BJ (cell line): Measurements from ENCODE around the gene TMC3. TPM values are rescaled to one million over a fixed set of nuclear protein-coding genes. Genes with fewer than 3 reads are reported as not detected.

Experiments used
- CTCF ChIA-PET: fragments of 350-600 bp; formaldehyde crosslinking; extraction: SDS; loops from one replicate; lab custom pipeline; 2021; ENCODE audit warnings: antibody characterized with exemption, inconsistent platforms; lab: Yijun Ruan, JAX
- POLR2A ChIA-PET: fragments of 300-600 bp; sonication (Branson Sonifier 250); formaldehyde crosslinking; extraction: SDS; loops from one replicate; lab custom pipeline; 2021; ENCODE audit warnings: antibody characterized with exemption; lab: Charles Lee
- DNase-seq: peaks from one replicate; pipeline ENCODE4 v3.0.0-alpha.2; 2011; ENCODE audit warnings: low read depth
- H3K27me3 ChIP-seq: 2 replicates; pipeline ENCODE4 v1.6.0; 2011; ENCODE audit warnings: low read length; ENCODE audit not compliant: control insufficient read depth, insufficient read depth
- H3K36me3 ChIP-seq: 2 replicates; pipeline ENCODE4 v1.5.1; 2011; ENCODE audit warnings: low read length; ENCODE audit not compliant: control insufficient read depth, insufficient read depth
- H3K4me3 ChIP-seq: 2 replicates; pipeline ENCODE4 v1.5.1; 2011; ENCODE audit warnings: low read depth, mild to moderate bottlenecking, control low read depth, low read length
- CTCF ChIP-seq: IDR thresholded peaks from 2 replicates; pipeline ENCODE4 v1.5.1; 2011; ENCODE audit warnings: low read depth, mild to moderate bottlenecking, control low read depth, inconsistent platforms, low read length, moderate library complexity; ENCODE audit not compliant: insufficient read depth
- polyA plus RNA-seq: library from polyadenylated mRNA; depleted of rRNA; stranded (reverse); fragments of >200 nt; gene quantifications from 2 replicates; pipeline ENCODE4 v1.2.3, GENCODE V29; 2011

The TMC3 gene
- polyA plus RNA-seq, 1 experiment, result not detected

- no peak for TF ChIP-seq CTCF
- ChIA-PET CTCF (interaction anchor here (0.8 kb wide), 1 partner anchor 18 kb away, joined by 3 read pairs; no protein-coding TSS in a partner anchor), POLR2A (no interaction called here)
- DNase-seq, result no peak
- Histone ChIP-seq H3K27me3 (0 out of 2 replicates have a peak, but pooled peaks cover 1% of the 10 kb centered on the region), H3K36me3 (no peaks in the 10 kb centered on the region), H3K4me3 (no peak overlapping the region)
Measured at GRCh38 chr15:81391657-81392056, 17.6 kb upstream of the TMC3 start.

GRCh38 chr15:81388436-81388770 is 14.4 kb upstream of the TMC3 start:
- Histone ChIP-seq H3K27me3 (no peaks in the 10 kb centered on the region), H3K36me3 (no peaks in the 10 kb centered on the region), H3K4me3 (no peak overlapping the region)
- POLR2A ChIA-PET, result no interaction called here
- CTCF ChIA-PET, result interaction anchor here (1.1 to 3.6 kb wide), 4 partner anchors 9 to 115 kb away, joined by 3 to 13 read pairs (median 8); no protein-coding TSS in a partner anchor
- no peak for TF ChIP-seq CTCF
- no peak for DNase-seq

DNA sequence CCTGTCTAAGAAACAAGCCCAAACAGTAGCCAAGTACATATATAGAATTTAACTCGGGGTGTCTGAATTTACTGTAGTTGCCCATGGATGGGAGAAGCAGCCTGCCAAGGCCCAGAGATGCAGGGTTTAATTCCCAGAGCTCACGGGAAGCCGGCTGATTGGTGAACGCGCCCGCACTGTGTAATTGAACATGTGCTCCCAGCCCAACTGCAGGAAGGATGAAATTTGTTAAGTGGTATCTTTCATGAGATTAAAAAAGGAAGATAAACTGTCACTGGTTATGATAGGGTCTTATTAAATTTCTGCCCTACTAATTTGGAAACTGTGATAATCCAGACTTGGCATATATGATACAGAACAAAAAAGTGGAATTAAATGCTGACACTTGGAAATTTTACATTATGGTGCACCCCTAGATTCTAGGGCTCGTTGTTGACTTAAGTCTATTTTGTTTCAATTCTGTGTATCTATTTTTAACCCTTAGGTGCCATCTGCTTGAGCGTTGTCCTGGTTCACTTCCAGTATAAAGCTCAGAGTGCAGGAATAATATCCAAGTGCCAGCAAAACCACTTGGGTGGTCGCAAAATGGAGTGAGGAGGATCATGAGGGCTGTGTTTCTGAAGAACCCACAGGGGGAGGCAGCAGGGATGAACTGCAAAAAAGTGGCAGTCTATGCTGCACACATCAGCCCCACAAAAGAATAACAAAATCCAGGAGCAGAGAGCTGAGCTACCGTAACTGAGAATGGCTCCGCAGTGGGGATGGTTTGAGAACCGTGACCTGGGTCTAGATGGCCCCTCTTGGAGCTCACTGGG is 13.8 kb upstream of the TMC3 start:
- no peak for TF ChIP-seq CTCF
- CTCF ChIA-PET, result interaction anchor here (1.4 to 3.6 kb wide), 3 partner anchors 10 to 113 kb away, joined by 3 to 13 read pairs (median 13); no protein-coding TSS in a partner anchor

GRCh38 chr15:81386947-81387346 is 12.9 kb upstream of the TMC3 start:
- no peak for DNase-seq
- Histone ChIP-seq H3K36me3 (no peaks in the 10 kb centered on the region), H3K4me3 (no peak overlapping the region), H3K27me3 (no peaks in the 10 kb centered on the region)
- POLR2A ChIA-PET, result no interaction called here
- no peak for TF ChIP-seq CTCF
- CTCF ChIA-PET, result interaction anchor here (3.6 kb wide), 1 partner anchor 12 kb away, joined by 13 read pairs; no protein-coding TSS in a partner anchor

More for the DNA sequence above, 13.8 kb upstream of the TMC3 start:
- H3K27me3 ChIP-seq, result no peaks in the 10 kb centered on the region
- H3K4me3 ChIP-seq, result no peak overlapping the region
- POLR2A ChIA-PET, result no interaction called here
- H3K36me3 ChIP-seq, result no peaks in the 10 kb centered on the region
- no peak for DNase-seq

- Histone ChIP-seq H3K4me3 (no peak overlapping the region), H3K27me3 (no peaks in the 10 kb centered on the region), H3K36me3 (no peaks in the 10 kb centered on the region)
- CTCF ChIA-PET, result no interaction called here
- no peak for TF ChIP-seq CTCF
- POLR2A ChIA-PET, result no interaction called here
- DNase-seq, result no peak
Measured at GRCh38 chr15:81385721-81386076, 11.7 kb upstream of the TMC3 start.
